ACC112 (cell line): ENCODE measurements around the gene FBXL3.

ENCODE experiments used
- H2AFZ ChIP-seq: fragments of 200-600 bp; sonication (generic); one replicate; pipeline ENCODE4 v1.6.0; 2017; ENCODE audit warnings: antibody characterized with exemption, low read length; ENCODE audit not compliant: unreplicated experiment
- H3K27ac ChIP-seq: fragments of 200-600 bp; sonication (generic); 2 replicates; pipeline ENCODE4 v1.5.1; 2014; ENCODE audit warnings: low read depth, mild to moderate bottlenecking, antibody characterized with exemption, low read length, moderate library complexity
- H3K27me3 ChIP-seq: fragments of 200-600 bp; sonication (generic); 2 replicates; pipeline ENCODE4 v1.6.1; 2014; ENCODE audit warnings: mild to moderate bottlenecking, antibody characterized with exemption, low read length, moderate library complexity, mixed read lengths; ENCODE audit not compliant: insufficient read depth
- H3K36me3 ChIP-seq: fragments of 200-600 bp; sonication (generic); 2 replicates; pipeline ENCODE4 v1.6.1; 2016; ENCODE audit warnings: mild to moderate bottlenecking, antibody characterized with exemption, low read length, moderate library complexity, mixed read lengths; ENCODE audit not compliant: insufficient read depth
- H3K4me1 ChIP-seq: fragments of 200-600 bp; sonication (generic); one replicate; pipeline ENCODE4 v1.6.1; 2016; ENCODE audit warnings: low read length, mixed read lengths; ENCODE audit not compliant: insufficient read depth, unreplicated experiment, control insufficient read depth
- H3K4me3 ChIP-seq: fragments of 200-600 bp; sonication (generic); 2 replicates; pipeline ENCODE4 v1.5.1; 2014; ENCODE audit warnings: mild to moderate bottlenecking, low read depth, low read length
- H3K79me2 ChIP-seq: fragments of 200-600 bp; sonication (generic); one replicate; pipeline ENCODE4 v1.6.0; 2016; ENCODE audit warnings: low read length; ENCODE audit not compliant: control insufficient read depth, unreplicated experiment, insufficient read depth

Gene FBXL3

DNA sequence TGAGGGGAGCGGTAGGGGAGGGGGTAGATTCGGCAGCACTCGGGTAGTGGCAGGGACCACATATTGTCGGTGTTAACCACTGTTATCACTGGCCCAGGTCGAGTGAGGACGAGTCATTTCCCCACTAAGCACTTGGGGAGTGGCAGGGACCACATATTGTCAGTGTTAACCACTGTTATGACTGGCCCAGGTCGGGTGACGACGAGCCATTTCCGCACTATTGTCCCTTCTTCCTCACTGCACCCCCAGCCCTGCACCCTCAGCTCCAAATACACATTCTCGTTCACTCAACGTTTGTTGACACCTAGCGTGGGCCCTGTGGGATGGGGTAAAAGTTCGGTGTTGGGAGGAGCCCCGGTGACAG is 35.5 kb downstream of the FBXL3 start:
- no peaks in the 10 kb centered on the region; the same call in 1 of the 2 replicates for H3K27me3 ChIP-seq
- peaks cover 26% of the 10 kb centered on the region for H3K4me1 ChIP-seq
- peaks cover 25% of the 10 kb centered on the region for H3K79me2 ChIP-seq
- H3K27ac ChIP-seq = peak overlapping the region; percentile 35; the same call in 1 of the 2 replicates
- peaks cover 5% of the 10 kb centered on the region for H3K36me3 ChIP-seq
- peak overlapping the region; percentile 90 for H2AFZ ChIP-seq
- peak overlapping the region; percentile 84 for H3K4me3 ChIP-seq

DNA sequence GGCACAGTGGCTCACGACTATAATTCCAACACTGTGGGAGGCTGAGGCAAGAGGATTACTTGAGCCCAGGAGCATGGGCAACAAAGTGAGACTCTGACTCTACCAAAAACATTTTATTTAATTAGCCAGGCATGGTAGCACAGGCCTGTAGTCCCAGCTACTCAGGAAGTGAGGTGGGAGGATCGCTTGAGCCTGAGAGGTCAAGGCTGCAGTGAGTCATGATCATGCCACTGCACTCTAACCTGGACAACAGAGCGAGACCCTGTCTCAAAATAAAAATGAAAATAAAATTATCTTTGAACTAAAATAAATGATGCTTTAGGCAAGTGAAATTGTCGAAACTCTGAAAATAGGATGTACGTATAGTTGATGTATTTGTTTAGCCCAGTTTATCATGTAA is 43.3 kb downstream of the FBXL3 start:
- Histone ChIP-seq H3K4me1 (no peaks in the 10 kb centered on the region), H3K27me3 (peaks cover 11% of the 10 kb centered on the region), H3K27ac (no peak overlapping the region), H3K4me3 (no peak overlapping the region), H3K79me2 (no peaks in the 10 kb centered on the region), H3K36me3 (no peaks in the 10 kb centered on the region), H2AFZ (no peak overlapping the region)

DNA sequence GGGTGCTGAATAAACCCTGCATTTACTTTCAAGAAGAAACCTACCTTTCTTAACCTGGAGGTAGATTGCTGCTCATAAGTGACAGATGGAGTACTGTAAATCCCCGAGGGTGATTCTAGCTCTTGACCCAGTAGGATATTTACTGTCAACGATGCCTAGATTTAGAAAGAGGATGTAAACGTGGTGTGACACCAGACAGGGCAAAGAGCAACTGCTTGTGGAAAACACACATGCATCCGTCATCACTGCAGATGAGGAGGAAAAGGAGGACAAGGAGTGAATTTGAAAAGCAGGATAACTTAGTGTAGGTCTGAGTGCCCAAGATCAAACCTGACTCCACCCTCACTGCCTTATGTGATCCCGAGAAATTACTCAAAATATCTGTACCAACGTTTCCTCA is 44.9 kb downstream of the FBXL3 start:
- H3K27ac ChIP-seq = no peak overlapping the region
- H2AFZ ChIP-seq = no peak overlapping the region
- H3K27me3 ChIP-seq = peaks cover 11% of the 10 kb centered on the region
- no peak overlapping the region for H3K4me3 ChIP-seq
- H3K79me2 ChIP-seq = no peaks in the 10 kb centered on the region
- no peaks in the 10 kb centered on the region for H3K4me1 ChIP-seq
- no peaks in the 10 kb centered on the region for H3K36me3 ChIP-seq

- no peak overlapping the region for H3K27ac ChIP-seq
- no peaks in the 10 kb centered on the region for H3K79me2 ChIP-seq
- H3K4me1 ChIP-seq = no peaks in the 10 kb centered on the region
- peak overlapping the region; percentile 65 for H2AFZ ChIP-seq
- H3K27me3 ChIP-seq = peaks cover 4% of the 10 kb centered on the region; the same call in 1 of the 2 replicates
- peak overlapping the region; percentile 56 for H3K4me3 ChIP-seq
- H3K36me3 ChIP-seq = no peaks in the 10 kb centered on the region
Observed at GRCh38 chr13:76980075-76980718, 46.8 kb downstream of the FBXL3 start.

DNA sequence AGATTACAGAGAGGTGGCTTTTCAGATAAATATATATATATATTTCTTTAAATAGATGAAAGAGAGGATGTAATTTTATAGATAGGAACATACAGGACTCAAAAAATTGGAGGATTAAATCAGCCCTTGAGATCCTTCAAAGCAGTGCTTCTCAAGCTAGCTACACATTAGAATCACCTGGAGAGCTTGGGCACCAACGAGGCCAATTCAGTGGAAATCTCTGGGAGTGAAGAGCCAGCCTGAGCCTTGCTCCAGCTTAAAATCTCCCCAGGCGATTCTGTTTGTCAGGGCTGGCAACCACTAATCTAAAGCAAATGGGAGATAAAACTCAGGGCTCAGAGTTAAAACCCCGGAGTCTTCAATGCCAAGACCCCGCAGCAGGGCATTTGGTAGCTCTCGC is 50.0 kb downstream of the FBXL3 start:
- Histone ChIP-seq H3K4me3 (no peak overlapping the region), H3K4me1 (no peaks in the 10 kb centered on the region), H3K36me3 (no peaks in the 10 kb centered on the region), H3K79me2 (no peaks in the 10 kb centered on the region), H3K27ac (no peak overlapping the region), H3K27me3 (peaks cover 3% of the 10 kb centered on the region; the same call in 1 of the 2 replicates), H2AFZ (no peak overlapping the region)

GRCh38 chr13:76976490-76976889 is 50.5 kb downstream of the FBXL3 start:
- H3K27ac ChIP-seq = no peak overlapping the region
- H3K36me3 ChIP-seq = no peaks in the 10 kb centered on the region
- no peaks in the 10 kb centered on the region for H3K4me1 ChIP-seq

DNA sequence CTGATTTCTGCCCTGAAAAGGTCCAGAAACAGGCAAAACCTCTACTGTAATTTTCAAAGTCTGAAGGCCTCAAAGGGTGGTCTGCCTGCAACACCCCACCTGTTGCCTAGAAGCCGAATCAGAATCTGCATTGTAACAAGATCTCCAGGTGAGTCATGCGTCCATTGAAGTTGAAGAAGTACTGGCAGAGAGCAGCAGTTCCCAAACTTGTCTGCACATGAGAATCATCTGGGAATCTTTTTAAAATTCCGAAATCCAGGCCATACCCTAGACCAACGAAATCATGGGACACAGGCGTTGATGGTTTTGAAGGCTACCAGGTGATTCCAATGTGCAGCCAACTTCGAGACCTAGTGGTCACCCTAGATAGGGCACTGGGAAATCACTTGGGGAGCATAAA is 51.1 kb downstream of the FBXL3 start:
- Histone ChIP-seq H3K27ac (no peak overlapping the region), H2AFZ (no peak overlapping the region), H3K4me1 (no peaks in the 10 kb centered on the region), H3K27me3 (no peaks in the 10 kb centered on the region), H3K36me3 (no peaks in the 10 kb centered on the region), H3K4me3 (no peak overlapping the region), H3K79me2 (no peaks in the 10 kb centered on the region)

More at GRCh38 chr13:76976490-76976889, 50.5 kb downstream of the FBXL3 start:
- peaks cover 3% of the 10 kb centered on the region; the same call in 1 of the 2 replicates for H3K27me3 ChIP-seq
- no peak overlapping the region for H2AFZ ChIP-seq
- no peaks in the 10 kb centered on the region for H3K79me2 ChIP-seq
- H3K4me3 ChIP-seq = no peak overlapping the region

DNA sequence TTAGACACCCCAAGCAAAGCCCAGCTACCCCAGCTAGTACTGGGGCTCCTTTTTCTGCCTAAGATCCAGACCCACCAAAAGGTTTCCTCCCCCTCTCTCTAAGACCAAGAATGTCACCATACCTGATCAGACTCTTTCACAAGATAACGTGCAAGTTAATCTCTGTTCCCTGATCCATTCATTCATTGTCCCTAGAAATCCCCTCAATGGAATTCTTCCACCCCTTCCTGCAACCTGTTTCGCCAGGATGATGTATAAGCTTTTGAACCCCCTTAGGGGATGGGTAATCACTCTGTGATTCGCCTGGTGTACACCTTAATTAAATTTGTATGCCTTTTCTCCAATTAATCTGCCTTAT is 52.4 kb downstream of the FBXL3 start:
- Histone ChIP-seq H3K27ac (no peak overlapping the region), H2AFZ (no peak overlapping the region), H3K4me1 (no peaks in the 10 kb centered on the region), H3K36me3 (no peaks in the 10 kb centered on the region), H3K4me3 (no peak overlapping the region), H3K27me3 (no peaks in the 10 kb centered on the region), H3K79me2 (no peaks in the 10 kb centered on the region)

DNA sequence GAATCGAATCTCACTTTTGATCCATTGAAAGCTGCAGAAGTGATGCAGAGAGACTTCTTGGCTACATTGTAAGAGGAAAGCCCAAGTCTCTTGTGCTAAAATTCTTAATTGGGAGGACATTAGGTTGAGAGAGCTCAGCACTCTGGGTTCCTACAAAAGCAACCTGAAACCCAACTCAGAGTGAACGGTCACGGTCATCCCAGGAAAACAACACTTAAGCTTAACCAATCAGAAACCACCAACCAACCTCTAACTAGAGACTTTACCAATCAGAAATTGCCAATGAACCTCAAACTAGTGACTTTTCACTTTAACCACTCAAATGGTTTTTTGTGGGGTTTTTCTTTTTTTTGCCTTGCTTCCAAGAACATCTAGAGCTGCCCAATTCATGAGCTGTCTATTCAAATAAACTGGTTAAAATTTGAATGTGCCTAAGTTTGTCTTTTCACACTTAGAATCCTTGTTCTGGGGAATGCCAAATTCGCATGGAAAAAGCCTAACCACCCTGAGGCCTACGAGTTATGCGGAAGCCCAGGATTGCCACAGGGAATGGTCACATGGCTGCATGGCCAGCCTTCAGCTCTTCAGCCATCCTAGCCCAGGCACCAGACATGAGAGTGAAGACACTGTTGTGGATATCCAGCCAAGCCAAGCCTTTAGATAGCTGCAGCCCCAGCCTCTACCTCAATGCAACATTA is 52.9 kb downstream of the FBXL3 start:
- H3K4me1 ChIP-seq = no peaks in the 10 kb centered on the region
- H3K27ac ChIP-seq = no peak overlapping the region
- no peaks in the 10 kb centered on the region for H3K36me3 ChIP-seq
- no peaks in the 10 kb centered on the region for H3K27me3 ChIP-seq
- H2AFZ ChIP-seq = no peak overlapping the region
- H3K4me3 ChIP-seq = no peak overlapping the region
- H3K79me2 ChIP-seq = no peaks in the 10 kb centered on the region

DNA sequence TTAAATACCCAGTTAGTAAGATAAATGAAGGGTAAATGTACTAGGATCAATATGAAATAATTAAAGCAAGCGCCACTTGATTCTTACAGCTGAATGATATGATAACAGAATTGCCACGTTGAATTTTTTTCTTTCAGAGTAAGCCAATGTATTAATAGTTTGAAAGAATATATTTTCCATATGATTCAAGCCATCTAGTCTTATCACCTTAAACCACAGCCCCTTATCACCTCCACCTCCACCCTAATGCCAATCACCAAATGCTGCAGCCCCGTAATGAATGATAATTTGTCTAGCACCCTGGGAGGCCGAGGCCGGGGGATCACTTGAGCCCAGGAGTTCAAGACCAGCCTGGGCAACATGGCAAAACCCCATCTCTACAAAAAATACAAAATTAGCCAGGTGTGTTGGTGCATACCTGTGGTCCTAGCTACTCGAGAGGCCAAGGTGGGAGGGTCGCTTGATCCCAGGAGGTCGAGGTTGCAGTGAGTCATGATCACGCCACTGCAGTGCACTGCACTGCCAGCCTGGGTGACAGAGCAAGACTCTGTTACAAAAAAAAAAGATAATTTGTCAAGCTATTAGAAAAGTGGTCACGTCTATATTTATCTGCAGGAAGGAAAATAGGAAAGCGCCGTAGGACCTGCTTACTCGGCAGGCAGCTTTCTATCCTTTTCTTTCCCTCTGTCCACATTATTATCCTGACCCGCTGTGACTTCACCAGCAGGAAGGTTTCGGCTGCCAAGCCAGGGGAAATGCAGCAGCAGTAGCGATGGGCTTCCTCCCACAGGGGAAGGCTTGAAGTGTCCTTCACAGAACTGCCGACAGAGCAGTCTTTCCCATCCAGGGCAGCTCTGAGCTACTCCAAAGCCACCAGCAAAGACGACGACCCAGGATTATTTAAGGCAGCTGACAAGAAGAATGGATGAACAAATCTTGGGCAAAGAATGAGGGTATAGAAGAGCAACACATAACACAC is 54.8 kb downstream of the FBXL3 start:
- Histone ChIP-seq H3K27me3 (no peaks in the 10 kb centered on the region), H3K79me2 (no peaks in the 10 kb centered on the region), H3K4me3 (no peak overlapping the region), H3K27ac (no peak overlapping the region), H3K36me3 (no peaks in the 10 kb centered on the region), H3K4me1 (no peaks in the 10 kb centered on the region), H2AFZ (no peak overlapping the region)
